ENCODE data around the gene RGL3.
"Not testable (repeated sequence)": the region's sequence is repeated elsewhere in the genome, so short reads cannot be mapped to it uniquely, and the experiment has no call there.

RGL3 gene

GRCh38 chr19:11414544-11414943, 4.6 kb downstream of the RGL3 start:
- Mint-ChIP-seq H3K27me3 (peaks cover 7% of the 10 kb centered on the region), H3K27ac (no peak overlapping the region), H3K4me1 (peaks cover 4% of the 10 kb centered on the region), H3K9me3 (no peaks in the 10 kb centered on the region), H3K4me3 (no peak overlapping the region), H3K36me3 (no peaks in the 10 kb centered on the region)

DNA sequence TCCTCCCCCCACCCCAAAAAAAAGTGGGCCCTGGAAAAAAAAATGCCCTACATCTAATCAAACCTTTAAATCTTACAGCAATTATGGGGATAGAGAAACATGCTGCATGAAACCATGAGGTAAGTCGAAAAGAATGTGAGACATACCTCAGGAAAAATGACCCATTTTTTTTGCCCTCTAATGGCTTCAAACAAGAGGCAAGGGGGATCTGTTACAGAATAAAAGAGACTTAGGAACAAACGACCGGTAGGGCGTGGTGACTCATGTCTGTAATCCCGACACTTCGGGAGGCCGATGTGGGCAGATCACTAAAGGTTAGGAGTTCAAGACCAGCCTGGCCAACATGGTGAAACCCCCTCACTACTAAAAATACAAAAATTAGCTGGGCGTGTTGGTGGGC, 8.4 kb downstream of the RGL3 start:
- Mint-ChIP-seq H3K9me3 (no peaks in the 10 kb centered on the region), H3K4me1 (no peaks in the 10 kb centered on the region), H3K27me3 (peaks cover 6% of the 10 kb centered on the region), H3K27ac (no peak overlapping the region), H3K36me3 (no peaks in the 10 kb centered on the region), H3K4me3 (no peak overlapping the region)

DNA sequence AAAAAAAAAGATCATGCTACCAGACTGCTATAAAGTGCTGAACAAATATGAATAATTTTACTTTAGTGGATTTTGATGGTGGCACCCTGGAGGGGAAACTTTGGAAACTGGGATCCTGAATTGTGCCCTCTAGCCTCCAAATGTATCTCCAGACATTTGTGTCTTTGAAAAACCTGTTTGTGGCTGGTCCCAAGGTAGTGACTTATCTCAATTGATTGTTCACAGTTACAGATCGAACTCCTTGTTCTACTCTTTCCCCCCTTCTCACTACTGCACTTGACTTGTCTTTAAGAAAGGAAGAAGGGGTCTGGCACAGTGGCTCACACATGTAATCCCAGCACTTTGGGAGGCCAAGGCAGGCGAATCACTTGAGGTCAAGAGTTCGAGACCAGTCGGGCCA, 10.5 kb downstream of the RGL3 start:
- Mint-ChIP-seq H3K36me3 (no peaks in the 10 kb centered on the region), H3K9me3 (no peaks in the 10 kb centered on the region), H3K27ac (no peak overlapping the region), H3K27me3 (peaks cover 7% of the 10 kb centered on the region), H3K4me1 (no peaks in the 10 kb centered on the region), H3K4me3 (no peak overlapping the region)

GRCh38 chr19:11406703-11407236, 12.3 kb downstream of the RGL3 start:
- H3K9me3 Mint-ChIP-seq, H3K27ac Mint-ChIP-seq, H3K36me3 Mint-ChIP-seq, H3K4me3 Mint-ChIP-seq, H3K4me1 Mint-ChIP-seq, H3K27me3 Mint-ChIP-seq: not testable (repeated sequence)

GRCh38 chr19:11405846-11406643, 13.1 kb downstream of the RGL3 start:
- Mint-ChIP-seq H3K27ac (no peak overlapping the region), H3K4me1 (no peaks in the 10 kb centered on the region), H3K4me3 (no peak overlapping the region), H3K27me3 (peaks cover 7% of the 10 kb centered on the region), H3K36me3 (no peaks in the 10 kb centered on the region), H3K9me3 (no peaks in the 10 kb centered on the region)

DNA sequence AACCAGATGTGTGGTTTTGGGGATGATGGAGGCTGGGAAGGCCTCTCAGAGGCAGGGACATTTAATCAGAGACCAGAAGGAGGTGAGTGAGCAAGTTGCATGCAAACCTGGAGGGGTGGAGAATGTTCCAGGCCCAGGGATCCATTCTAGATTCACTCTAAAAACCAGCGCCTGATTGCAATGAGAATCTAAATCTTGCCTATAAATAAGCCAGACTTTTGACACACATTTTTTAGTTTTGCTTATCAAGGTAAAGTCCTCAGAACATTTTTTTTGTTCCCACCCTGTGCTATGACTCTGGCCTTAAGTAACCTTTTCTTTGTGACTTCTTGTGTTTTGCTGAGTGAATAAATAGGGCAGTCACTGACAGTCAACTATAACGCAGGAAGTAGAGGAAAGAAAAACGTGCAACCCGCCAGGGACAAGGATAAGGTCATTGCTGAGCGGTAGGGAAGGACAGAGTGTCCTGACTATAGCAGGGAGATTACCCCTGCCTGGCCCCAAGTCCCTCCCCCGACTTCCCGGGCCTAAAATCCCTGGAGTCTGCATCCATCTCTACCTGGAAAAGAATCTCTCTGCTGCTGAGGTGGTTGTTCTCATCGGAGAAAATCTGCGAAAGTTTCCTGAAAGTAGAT, 14.4 kb downstream of the RGL3 start:
- Mint-ChIP-seq H3K27me3 (peaks cover 7% of the 10 kb centered on the region), H3K4me3 (no peak overlapping the region), H3K9me3 (no peaks in the 10 kb centered on the region), H3K4me1 (no peaks in the 10 kb centered on the region), H3K36me3 (no peaks in the 10 kb centered on the region), H3K27ac (no peak overlapping the region)

- no peaks in the 10 kb centered on the region for H3K4me1 Mint-ChIP-seq
- no peak overlapping the region for H3K27ac Mint-ChIP-seq
- no peaks in the 10 kb centered on the region for H3K9me3 Mint-ChIP-seq
- H3K27me3 Mint-ChIP-seq = peaks cover 4% of the 10 kb centered on the region
- H3K36me3 Mint-ChIP-seq = no peaks in the 10 kb centered on the region
- H3K4me3 Mint-ChIP-seq = no peak overlapping the region
Observed at GRCh38 chr19:11401808-11402543, 17.1 kb downstream of the RGL3 start.

GRCh38 chr19:11400798-11401197, 18.3 kb downstream of the RGL3 start:
- H3K4me1 Mint-ChIP-seq = no peaks in the 10 kb centered on the region
- no peaks in the 10 kb centered on the region for H3K9me3 Mint-ChIP-seq
- H3K27ac Mint-ChIP-seq = no peak overlapping the region
- H3K36me3 Mint-ChIP-seq = no peaks in the 10 kb centered on the region
- peaks cover 4% of the 10 kb centered on the region for H3K27me3 Mint-ChIP-seq
- H3K4me3 Mint-ChIP-seq = no peak overlapping the region

DNA sequence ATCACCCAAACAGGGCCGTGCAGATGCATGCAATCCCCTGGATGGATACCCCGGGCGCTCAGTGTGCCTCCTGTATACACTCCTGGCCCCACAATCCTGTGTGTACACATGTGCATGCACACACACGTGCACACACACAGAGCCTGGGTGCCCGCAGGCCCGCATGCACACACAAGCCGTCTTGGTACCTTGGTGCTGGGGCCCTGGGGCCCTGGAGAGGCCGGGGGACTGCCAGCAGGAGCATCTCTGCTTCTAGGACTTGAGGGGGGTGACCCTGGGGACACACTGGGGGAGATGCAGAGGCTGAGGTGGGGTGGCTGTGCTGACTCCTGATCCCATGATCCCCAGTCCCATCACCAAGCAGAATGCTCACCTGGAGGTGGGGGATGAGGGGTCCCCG, 19.4 kb downstream of the RGL3 start:
- no peak overlapping the region for H3K4me3 Mint-ChIP-seq
- no peaks in the 10 kb centered on the region for H3K4me1 Mint-ChIP-seq
- H3K27ac Mint-ChIP-seq = no peak overlapping the region

GRCh38 chr19:11397089-11397610, 22.0 kb downstream of the RGL3 start:
- Mint-ChIP-seq H3K4me3 (no peak overlapping the region), H3K36me3 (no peaks in the 10 kb centered on the region), H3K4me1 (no peaks in the 10 kb centered on the region), H3K27me3 (peaks cover 2% of the 10 kb centered on the region), H3K9me3 (no peaks in the 10 kb centered on the region), H3K27ac (no peak overlapping the region)

More for the DNA sequence above, 19.4 kb downstream of the RGL3 start:
- peaks cover 2% of the 10 kb centered on the region for H3K27me3 Mint-ChIP-seq
- no peaks in the 10 kb centered on the region for H3K36me3 Mint-ChIP-seq
- no peaks in the 10 kb centered on the region for H3K9me3 Mint-ChIP-seq

DNA sequence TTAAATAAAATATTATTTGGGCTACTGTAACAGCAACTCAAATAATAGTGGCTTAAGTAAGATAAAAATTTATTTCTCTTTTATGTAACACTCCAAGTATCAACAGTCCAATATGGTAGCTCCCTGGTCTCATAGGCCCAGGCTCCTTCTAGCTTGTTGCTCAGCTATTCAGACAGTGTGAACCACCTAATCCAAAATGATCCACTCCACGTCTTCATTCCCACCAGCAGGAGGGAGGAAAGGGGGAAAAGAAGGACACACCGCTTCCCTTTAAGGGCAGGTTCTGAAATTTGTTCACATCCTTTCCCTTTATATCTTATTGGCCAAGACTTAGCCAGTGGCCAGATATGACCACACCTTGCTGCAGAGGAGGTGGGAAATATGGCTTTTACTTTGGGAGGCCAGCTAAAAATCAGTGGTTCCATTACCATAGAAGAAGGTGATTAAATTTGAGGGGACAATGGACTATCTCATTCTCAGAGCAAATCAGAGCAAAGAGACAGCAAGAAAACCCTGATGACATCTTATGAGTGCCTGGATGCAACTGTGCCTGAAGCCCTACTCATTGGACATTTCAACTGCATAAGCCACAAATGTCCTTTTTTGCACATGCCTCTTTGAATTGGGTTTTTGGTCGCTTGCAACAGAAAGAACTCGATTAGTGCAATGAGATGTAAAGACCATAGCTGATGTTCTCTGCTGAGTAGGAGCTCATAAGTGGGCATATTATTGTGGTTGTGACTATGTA, 28.0 kb downstream of the RGL3 start:
- no peak overlapping the region for H3K27ac Mint-ChIP-seq
- H3K9me3 Mint-ChIP-seq = no peaks in the 10 kb centered on the region
- peaks cover 7% of the 10 kb centered on the region for H3K4me1 Mint-ChIP-seq
- H3K4me3 Mint-ChIP-seq = no peak overlapping the region
- H3K27me3 Mint-ChIP-seq = no peaks in the 10 kb centered on the region
- H3K36me3 Mint-ChIP-seq = no peaks in the 10 kb centered on the region

DNA sequence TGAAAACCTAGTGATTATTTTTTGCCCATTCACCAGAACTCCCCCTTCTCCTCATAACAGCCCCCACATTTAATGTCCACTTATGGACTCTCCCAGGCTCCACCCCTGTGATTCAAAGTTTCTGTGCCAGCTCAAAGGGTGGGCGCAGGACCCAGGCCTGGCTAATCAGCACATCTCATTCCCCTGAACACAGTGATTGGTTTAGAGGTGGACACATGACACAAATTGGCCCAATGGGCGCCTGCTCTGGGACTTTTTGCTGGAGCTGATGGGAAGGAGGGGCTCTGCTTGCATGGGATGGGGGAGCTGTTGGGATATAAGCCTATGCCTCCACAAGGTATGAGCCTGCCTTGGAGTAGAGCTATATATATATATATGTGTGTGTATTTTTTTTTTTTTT, 28.8 kb downstream of the RGL3 start:
- Mint-ChIP-seq H3K9me3 (no peaks in the 10 kb centered on the region), H3K27me3 (no peaks in the 10 kb centered on the region), H3K27ac (no peak overlapping the region), H3K4me3 (no peak overlapping the region), H3K36me3 (no peaks in the 10 kb centered on the region), H3K4me1 (peaks cover 7% of the 10 kb centered on the region)

- Mint-ChIP-seq H3K36me3 (no peaks in the 10 kb centered on the region), H3K4me3 (no peak overlapping the region), H3K27ac (no peak overlapping the region)
Observed at GRCh38 chr19:11387162-11388034, 31.7 kb downstream of the RGL3 start.

DNA sequence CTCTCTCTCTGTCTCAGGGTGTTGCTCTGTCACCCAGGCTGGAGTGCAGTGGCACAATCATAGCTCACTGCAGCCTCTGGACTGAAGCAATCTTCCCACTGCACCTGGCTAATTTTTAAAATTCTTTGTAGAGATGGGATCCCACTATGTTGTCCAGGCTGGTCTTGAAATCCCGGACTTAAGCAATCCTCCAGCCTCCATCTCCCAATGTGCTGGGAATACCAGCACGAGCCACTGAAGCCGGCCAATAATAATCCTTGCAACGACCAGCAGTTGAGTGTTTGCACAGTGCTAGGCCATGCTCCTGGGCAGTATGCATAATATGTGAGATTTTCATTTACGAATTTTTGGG, 34.4 kb downstream of the RGL3 start:
- peaks cover 35% of the 10 kb centered on the region for H3K4me1 Mint-ChIP-seq
- peaks cover 8% of the 10 kb centered on the region for H3K27me3 Mint-ChIP-seq
- H3K4me3 Mint-ChIP-seq = no peak overlapping the region
- H3K9me3 Mint-ChIP-seq = no peaks in the 10 kb centered on the region
- peaks cover 2% of the 10 kb centered on the region for H3K36me3 Mint-ChIP-seq
- no peak overlapping the region for H3K27ac Mint-ChIP-seq

More at GRCh38 chr19:11387162-11388034, 31.7 kb downstream of the RGL3 start:
- Mint-ChIP-seq H3K9me3 (no peaks in the 10 kb centered on the region), H3K27me3 (peaks cover 3% of the 10 kb centered on the region), H3K4me1 (peaks cover 13% of the 10 kb centered on the region)

Data from activated naive CD4-positive, alpha-beta T cell treated with anti-CD3 and anti-CD28 coated beads, Interleukin-2, amount 50 U/mL, for 24 hours (primary cell).